ENCODE data around the gene EPB41L4A. TPM values are rescaled to one million over a fixed set of nuclear protein-coding genes. Genes with fewer than 3 reads are reported as not detected.

EPB41L4A gene
- total RNA-seq, 8 experiments from 2014 or later: 0.70 to 17.5 (median 11.1) TPM

DNA sequence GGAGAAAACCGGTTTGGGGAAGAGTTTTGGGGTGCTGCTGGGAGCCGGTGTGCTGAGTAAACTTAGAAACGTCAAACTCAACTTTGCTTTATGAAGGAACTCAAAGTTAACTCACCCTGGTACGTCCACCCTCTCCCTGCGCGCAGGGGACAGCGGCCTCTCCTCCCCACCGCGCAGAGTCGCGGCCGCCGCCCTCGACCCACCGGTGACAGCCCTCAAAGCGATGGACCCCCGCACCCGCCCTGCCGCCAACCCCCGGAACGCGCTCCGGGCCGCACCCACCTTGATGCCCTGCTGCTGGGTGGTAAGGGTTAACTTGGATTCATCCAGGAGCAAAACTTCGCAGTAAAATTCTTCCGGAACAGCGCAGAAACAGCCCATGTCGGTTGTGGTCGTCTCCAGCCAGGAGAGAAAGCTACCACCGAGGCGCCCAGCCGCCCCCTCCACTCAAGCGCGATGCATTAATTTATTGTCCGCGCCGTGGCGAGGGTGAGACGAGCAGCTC, 366 bp downstream of the EPB41L4A start:
- in situ Hi-C loops (cut with MboI; ENCODE audit: low pct_unique_long_range_greater_than_20kb in 2 of 9, low sequenced_read_pairs in 9 of 9, unreplicated experiment in 9 of 9): loop anchor here in 6 of 9 experiments (25.0 kb wide), 1 partner anchor 206 kb away; no protein-coding TSS in a partner anchor
- Histone ChIP-seq H3K4me3 (peak overlapping the region; percentile 62 to 95 (median 82)), H3K4me1 (replicated peaks in 1 of 2) (peaks cover 3 to 19% of the 10 kb centered on the region in 2 donors), H3K27ac (peak overlapping the region in 1 of 2 donors; percentile 42)
- ATAC-seq (replicated peaks in 6 of 8): peak in 5 of 8 experiments; percentile 6 to 17 (median 10)
- 0% methylated on average over 2 to 3 of the region's 39 CpGs; no CpG with 5 or more reads in 8 of the 10 experiments for WGBS, 10 experiments

DNA sequence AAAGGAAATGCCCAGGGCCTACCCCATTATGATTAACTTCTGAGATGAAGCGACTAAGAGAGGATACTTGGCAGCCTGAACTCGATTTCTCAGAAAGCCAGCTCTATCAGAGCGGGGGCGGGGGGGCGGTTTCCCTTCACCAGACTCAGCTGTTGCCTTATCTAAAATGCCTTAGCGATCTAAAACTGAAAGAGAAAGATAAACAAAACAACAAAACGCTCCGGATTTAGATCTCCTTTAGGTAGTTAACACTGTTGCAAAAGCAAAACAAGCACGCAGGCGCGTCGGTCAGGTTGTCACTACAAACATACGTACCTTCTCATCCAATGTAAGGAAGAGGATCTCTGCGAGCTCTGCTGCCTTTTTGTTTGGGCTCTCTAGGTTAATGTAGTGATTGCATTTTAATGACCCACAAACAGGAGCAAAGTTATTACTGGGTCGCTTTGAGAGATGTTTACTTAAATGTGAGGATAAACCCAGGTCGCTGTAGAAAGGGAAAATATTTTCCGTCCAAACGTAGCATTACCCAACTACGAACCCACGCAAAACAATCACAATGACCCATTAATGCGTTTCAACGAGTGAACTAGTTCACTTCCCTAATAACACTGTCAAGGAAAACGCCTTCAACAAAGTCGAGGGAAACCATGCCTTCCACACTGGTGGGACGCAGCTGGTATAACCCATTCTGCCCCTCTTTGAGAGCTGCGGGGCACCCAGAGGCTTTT, 982 bp downstream of the EPB41L4A start:
- ATAC-seq (replicated peaks in 6 of 8): no peak
- in situ Hi-C loops (cut with MboI; ENCODE audit: low pct_unique_long_range_greater_than_20kb in 2 of 9, low sequenced_read_pairs in 9 of 9, unreplicated experiment in 9 of 9): loop anchor here in 6 of 9 experiments (25.0 kb wide), 1 partner anchor 206 kb away; no protein-coding TSS in a partner anchor
- no peak overlapping the region for H3K27ac ChIP-seq
- WGBS, 10 experiments: 0 to 11% (median 2%) methylated on average over 1 to 18 of the region's 26 CpGs
- H3K4me3 ChIP-seq: peak overlapping the region; percentile 62 to 95 (median 82)
- peaks cover 3 to 19% of the 10 kb centered on the region in 2 donors for H3K4me1 ChIP-seq (replicated peaks in 1 of 2)

- H3K27ac ChIP-seq: no peak overlapping the region
- ATAC-seq (replicated peaks in 6 of 8): no peak
- 44 to 100% (median 84%) methylated on average over 1 to 2 of the region's 2 CpGs; no CpG with 5 or more reads in 1 of the 10 experiments for WGBS, 10 experiments
- in situ Hi-C loops (cut with MboI; ENCODE audit: low pct_unique_long_range_greater_than_20kb in 2 of 9, low sequenced_read_pairs in 9 of 9, unreplicated experiment in 9 of 9): loop anchor here in 6 of 9 experiments (25.0 kb wide), 1 partner anchor 203 kb away; no protein-coding TSS in a partner anchor
- H3K4me3 ChIP-seq: no peak overlapping the region
- H3K4me1 ChIP-seq (replicated peaks in 1 of 2): peaks cover 12 to 28% of the 10 kb centered on the region in 2 donors
Observed at GRCh38 chr5:112415552-112415951, 3.5 kb downstream of the EPB41L4A start.

GRCh38 chr5:112413611-112414010, 5.5 kb downstream of the EPB41L4A start:
- peaks cover 12 to 28% of the 10 kb centered on the region in 2 donors for H3K4me1 ChIP-seq (replicated peaks in 1 of 2)
- H3K27ac ChIP-seq: no peak overlapping the region
- WGBS, 10 experiments: 20 to 100% (median 81%) methylated on average over 1 to 3 of the region's 3 CpGs
- H3K4me3 ChIP-seq: no peak overlapping the region
- no peak for ATAC-seq (replicated peaks in 6 of 8)
- in situ Hi-C loops (cut with MboI; ENCODE audit: low pct_unique_long_range_greater_than_20kb in 2 of 9, low sequenced_read_pairs in 9 of 9, unreplicated experiment in 9 of 9): loop anchor here in 6 of 9 experiments (25.0 kb wide), 1 partner anchor 201 kb away; no protein-coding TSS in a partner anchor

- peaks cover 12 to 22% of the 10 kb centered on the region in 2 donors for H3K4me1 ChIP-seq (replicated peaks in 1 of 2)
- 7 to 73% (median 53%) methylated on average over 1 to 3 of the region's 3 CpGs; no CpG with 5 or more reads in 1 of the 10 experiments for WGBS, 10 experiments
- ATAC-seq (replicated peaks in 6 of 8): peak in 1 of 8 experiments; percentile 6
- in situ Hi-C loops (cut with MboI; ENCODE audit: low pct_unique_long_range_greater_than_20kb in 2 of 9, low sequenced_read_pairs in 9 of 9, unreplicated experiment in 9 of 9): loop anchor here in 6 of 9 experiments (25.0 kb wide), 1 partner anchor 200 kb away; no protein-coding TSS in a partner anchor
- no peak overlapping the region for H3K27ac ChIP-seq
- no peak overlapping the region for H3K4me3 ChIP-seq
Observed at GRCh38 chr5:112412346-112412745, 6.7 kb downstream of the EPB41L4A start.

- in situ Hi-C loops (cut with MboI; ENCODE audit: low pct_unique_long_range_greater_than_20kb in 2 of 9, low sequenced_read_pairs in 9 of 9, unreplicated experiment in 9 of 9): loop anchor here in 6 of 9 experiments (25.0 kb wide), 1 partner anchor 200 kb away; no protein-coding TSS in a partner anchor
- peak in 3 of 8 experiments; percentile 12 to 33 (median 21) for ATAC-seq (replicated peaks in 6 of 8)
- WGBS, 10 experiments: 50 to 80% (median 63%) methylated on average over 1 to 7 of the region's 7 CpGs; no CpG with 5 or more reads in 4 of the 10 experiments
- H3K4me3 ChIP-seq: no peak overlapping the region
- peaks cover 12 to 17% of the 10 kb centered on the region in 2 donors for H3K4me1 ChIP-seq (replicated peaks in 1 of 2)
- H3K27ac ChIP-seq: no peak overlapping the region
Observed at GRCh38 chr5:112411903-112412302, 7.2 kb downstream of the EPB41L4A start.

- Histone ChIP-seq H3K27ac (no peak overlapping the region), H3K4me1 (replicated peaks in 1 of 2) (peaks cover 6 to 21% of the 10 kb centered on the region in 2 donors), H3K4me3 (no peak overlapping the region)
- in situ Hi-C loops (cut with MboI; ENCODE audit: low pct_unique_long_range_greater_than_20kb in 2 of 9, low sequenced_read_pairs in 9 of 9, unreplicated experiment in 9 of 9): loop anchor here in 6 of 9 experiments (25.0 kb wide), 1 partner anchor 195 kb away; no protein-coding TSS in a partner anchor
- WGBS, 10 experiments: 6 to 100% (median 46%) methylated on average over 1 to 2 of the region's 2 CpGs; no CpG with 5 or more reads in 1 of the 10 experiments
- no peak for ATAC-seq (replicated peaks in 6 of 8)
Observed at GRCh38 chr5:112407666-112408065, 11.4 kb downstream of the EPB41L4A start.

DNA sequence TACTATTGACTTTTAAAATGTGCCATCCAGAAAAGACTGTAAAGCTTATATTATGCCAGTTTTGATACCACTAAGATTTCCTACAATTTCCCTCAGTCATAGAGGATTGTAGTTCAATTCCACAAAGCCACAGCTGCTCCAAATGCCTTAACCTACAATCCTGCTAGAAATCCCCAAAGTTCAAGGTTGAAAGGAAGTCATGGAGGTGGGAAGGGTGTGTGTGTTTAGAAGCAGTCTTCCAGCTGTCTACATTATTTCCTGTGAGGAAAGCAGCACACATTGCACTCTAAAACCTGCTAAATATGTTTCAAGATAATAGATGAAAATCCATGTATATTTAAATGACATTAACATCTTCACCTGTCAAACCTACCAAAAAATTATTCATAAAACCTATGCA, 11.8 kb downstream of the EPB41L4A start:
- in situ Hi-C loops (cut with MboI; ENCODE audit: low pct_unique_long_range_greater_than_20kb in 2 of 9, low sequenced_read_pairs in 9 of 9, unreplicated experiment in 9 of 9): loop anchor here in 6 of 9 experiments (25.0 kb wide), 1 partner anchor 195 kb away; no protein-coding TSS in a partner anchor

GRCh38 chr5:112403069-112403468, 16.0 kb downstream of the EPB41L4A start:
- no peak overlapping the region for H3K27ac ChIP-seq
- no peak for ATAC-seq (replicated peaks in 6 of 8)
- peaks cover 0 to 13% of the 10 kb centered on the region in 2 donors for H3K4me1 ChIP-seq (replicated peaks in 1 of 2)
- 0 to 86% (median 80%) methylated on average over 1 of the region's 1 CpG; no CpG with 5 or more reads in 5 of the 10 experiments for WGBS, 10 experiments
- no peak overlapping the region for H3K4me3 ChIP-seq
- in situ Hi-C loops (cut with MboI; ENCODE audit: low pct_unique_long_range_greater_than_20kb in 2 of 9, low sequenced_read_pairs in 9 of 9, unreplicated experiment in 9 of 9): loop anchor here in 6 of 9 experiments (25.0 kb wide), 1 partner anchor 191 kb away; no protein-coding TSS in a partner anchor

More for the DNA sequence above, 11.8 kb downstream of the EPB41L4A start:
- peaks cover 2 to 16% of the 10 kb centered on the region in 2 donors for H3K4me1 ChIP-seq (replicated peaks in 1 of 2)
- ATAC-seq (replicated peaks in 6 of 8): no peak
- no peak overlapping the region for H3K4me3 ChIP-seq
- no peak overlapping the region for H3K27ac ChIP-seq

- in situ Hi-C loops (cut with MboI; ENCODE audit: low pct_unique_long_range_greater_than_20kb in 2 of 9, low sequenced_read_pairs in 9 of 9, unreplicated experiment in 9 of 9): loop anchor here in 6 of 9 experiments (25.0 kb wide), 1 partner anchor 190 kb away; no protein-coding TSS in a partner anchor
- Histone ChIP-seq H3K27ac (no peak overlapping the region), H3K4me3 (no peak overlapping the region), H3K4me1 (replicated peaks in 1 of 2) (peaks cover 0 to 13% of the 10 kb centered on the region in 2 donors)
- no peak for ATAC-seq (replicated peaks in 6 of 8)
- 20 to 100% (median 90%) methylated on average over 1 to 5 of the region's 5 CpGs for WGBS, 10 experiments
Observed at GRCh38 chr5:112401924-112402323, 17.2 kb downstream of the EPB41L4A start.

DNA sequence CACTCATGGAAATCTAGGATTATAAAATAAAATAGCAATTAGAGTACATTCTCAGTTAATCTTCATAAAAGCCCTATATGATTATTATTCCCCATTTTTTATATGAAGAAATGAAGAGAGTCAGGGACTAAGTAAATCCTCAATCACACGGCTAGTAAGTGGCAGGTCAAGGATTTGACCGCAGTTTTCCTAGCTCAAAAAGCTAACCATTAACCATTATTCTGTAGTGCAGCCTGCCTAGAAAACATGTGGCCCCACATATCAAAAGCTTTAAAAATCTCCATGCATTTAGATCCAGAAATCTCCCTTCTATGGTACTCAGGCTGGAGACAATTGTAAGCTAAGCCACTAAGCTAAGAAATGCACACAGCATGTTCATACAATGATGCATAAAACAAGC, 21.4 kb downstream of the EPB41L4A start:
- WGBS, 10 experiments: 33 to 100% (median 71%) methylated on average over 1 to 2 of the region's 2 CpGs; no CpG with 5 or more reads in 3 of the 10 experiments
- no peak overlapping the region for H3K4me3 ChIP-seq
- no peak for ATAC-seq (replicated peaks in 6 of 8)
- H3K4me1 ChIP-seq (replicated peaks in 1 of 2): no peaks in the 10 kb centered on the region
- in situ Hi-C loops (cut with MboI; ENCODE audit: low pct_unique_long_range_greater_than_20kb in 2 of 9, low sequenced_read_pairs in 9 of 9, unreplicated experiment in 9 of 9): loop anchor here in 1 of 9 experiments (25.0 kb wide), 1 partner anchor 110 kb away; no protein-coding TSS in a partner anchor
- H3K27ac ChIP-seq: no peak overlapping the region

GRCh38 chr5:112396430-112396829, 22.6 kb downstream of the EPB41L4A start:
- in situ Hi-C loops (cut with MboI; ENCODE audit: low pct_unique_long_range_greater_than_20kb in 2 of 9, low sequenced_read_pairs in 9 of 9, unreplicated experiment in 9 of 9): loop anchor here in 1 of 9 experiments (25.0 kb wide), 1 partner anchor 109 kb away; no protein-coding TSS in a partner anchor
- no peak overlapping the region for H3K4me3 ChIP-seq
- no peak for ATAC-seq (replicated peaks in 6 of 8)
- H3K4me1 ChIP-seq (replicated peaks in 1 of 2): no peaks in the 10 kb centered on the region
- 36 to 100% (median 89%) methylated on average over 1 to 4 of the region's 4 CpGs; no CpG with 5 or more reads in 4 of the 10 experiments for WGBS, 10 experiments
- H3K27ac ChIP-seq: no peak overlapping the region

Data from motor neuron (in vitro differentiated cells).